IPS DF 19.7 (cell line): Measurements from ENCODE around the gene BMI1.
"Not testable (repeated sequence)": the region's sequence is repeated elsewhere in the genome, so short reads cannot be mapped to it uniquely, and the experiment has no call there.

Source experiments
- DNase-seq: peaks from one replicate; pipeline ENCODE4 v3.0.0-alpha.2; 2013; ENCODE audit warnings: low read depth, low spot score

BMI1 gene

GRCh38 chr10:22338931-22339330 is 18.0 kb downstream of the BMI1 start:
- DNase-seq: no peak

GRCh38 chr10:22339761-22340328 is 18.9 kb downstream of the BMI1 start:
- DNase-seq: no peak

- DNase-seq: no peak
These were observed 19.7 kb downstream of the BMI1 start for GRCh38 chr10:22340329-22341189.

GRCh38 chr10:22341190-22341925 is 20.5 kb downstream of the BMI1 start:
- no peak for DNase-seq

- DNase-seq: no peak
These were observed 21.0 kb downstream of the BMI1 start for GRCh38 chr10:22341926-22342196.

GRCh38 chr10:22342421-22342820 is 21.5 kb downstream of the BMI1 start:
- DNase-seq: no peak

- DNase-seq: no peak
These were observed 22.8 kb downstream of the BMI1 start for GRCh38 chr10:22343731-22344130.

GRCh38 chr10:22344249-22344648 is 23.4 kb downstream of the BMI1 start:
- no peak for DNase-seq

- DNase-seq: no peak
These were observed 23.9 kb downstream of the BMI1 start for GRCh38 chr10:22344781-22345300.

- DNase-seq: no peak
These were observed 24.6 kb downstream of the BMI1 start, which contains the start of gene SPAG6 for GRCh38 chr10:22345301-22346095. SPAG6 (plus strand) TSS chr10:22345496; CDS start chr10:22345612, 116 bp downstream.

GRCh38 chr10:22346096-22346661 is 25.3 kb downstream of the BMI1 start:
- no peak for DNase-seq

GRCh38 chr10:22349755-22350154 is 28.9 kb downstream of the BMI1 start:
- no peak for DNase-seq

GRCh38 chr10:22351131-22351703 is 30.3 kb downstream of the BMI1 start:
- no peak for DNase-seq

- DNase-seq: no peak
These were observed 35.5 kb downstream of the BMI1 start for GRCh38 chr10:22356324-22356873.

- not testable (repeated sequence) for DNase-seq
These were observed 36.9 kb downstream of the BMI1 start for GRCh38 chr10:22357770-22358169.

GRCh38 chr10:22363305-22363704 is 42.4 kb downstream of the BMI1 start:
- no peak for DNase-seq

- DNase-seq: no peak
These were observed 43.7 kb downstream of the BMI1 start for GRCh38 chr10:22364407-22365140.

- no peak for DNase-seq
These were observed 44.3 kb downstream of the BMI1 start for GRCh38 chr10:22365233-22365632.

GRCh38 chr10:22365644-22366434 is 44.9 kb downstream of the BMI1 start:
- no peak for DNase-seq
